ENCODE measurements around the gene EEFSEC. TPM values are rescaled to one million over a fixed set of nuclear protein-coding genes. Genes with fewer than 3 reads are reported as not detected.

Gene EEFSEC
- total RNA-seq, 2 experiments from 2014 or later, result 17.7 to 25.3 TPM

- H4K20me1 ChIP-seq (ENCODE audit: insufficient read depth, low read length), result no peaks in the 10 kb centered on the region
- CTCF ChIA-PET (ENCODE audit: unreplicated experiment), result interaction anchor here (0.7 kb wide), 1 partner anchor 73 kb away, joined by 5 read pairs; no protein-coding TSS in a partner anchor
- H3K9me3 ChIP-seq (ENCODE audit: low read length), result no peaks in the 10 kb centered on the region
- H3K27ac ChIP-seq (ENCODE audit: low read depth, low read length, poor library complexity, severe bottlenecking), result no peak overlapping the region
- H3K79me2 ChIP-seq (ENCODE audit: insufficient read depth, low read depth, low read length), result no peaks in the 10 kb centered on the region
- POLR2A ChIA-PET, result no interaction called here
- no TSS peak for BruUV-seq (replicated peaks)
- no peaks in the 10 kb centered on the region for H3K36me3 ChIP-seq (ENCODE audit: insufficient read depth, low read length)
- intact Hi-C loops (cut with micrococcal nuclease; ENCODE audit: unreplicated experiment), result loop anchor here (10.0 kb wide), 1 partner anchor 235 kb away; no protein-coding TSS in a partner anchor
- no peak overlapping the region for H3K4me2 ChIP-seq (ENCODE audit: low read length)
- no peak overlapping the region for H2AFZ ChIP-seq (ENCODE audit: low read length)
- no peaks in the 10 kb centered on the region for H3K4me1 ChIP-seq (ENCODE audit: insufficient read depth, low read length, poor library complexity, severe bottlenecking)
- no peak overlapping the region for H3K4me3 ChIP-seq (ENCODE audit: low read depth, low read length, poor library complexity, severe bottlenecking)
- H3K9me2 ChIP-seq (ENCODE audit: insufficient read depth, low read length), result no peaks in the 10 kb centered on the region
- no peak for TF ChIP-seq EZH2phosphoT487 (IDR thresholded peaks at IDR 0.05; ENCODE audit: borderline replicate concordance, low read depth, low read length)
- TF ChIP-seq CTCF (conservative IDR thresholded peaks at IDR 0.05; ENCODE audit: low read length), result no peak
- no peak for DNase-seq (ENCODE audit: low spot score)
These were observed 176.4 kb downstream of the EEFSEC start for GRCh38 chr3:128329491-128330213.

GRCh38 chr3:128330214-128330842 is 177.0 kb downstream of the EEFSEC start:
- H3K36me3 ChIP-seq (ENCODE audit: insufficient read depth, low read length), result no peaks in the 10 kb centered on the region
- H3K79me2 ChIP-seq (ENCODE audit: insufficient read depth, low read depth, low read length), result no peaks in the 10 kb centered on the region
- ChIA-PET CTCF (ENCODE audit: unreplicated experiment) (no interaction called here), POLR2A (interaction anchor here (0.5 kb wide), 1 partner anchor 214 kb away, joined by 3 read pairs; no protein-coding TSS in a partner anchor)
- no peak overlapping the region for H3K27ac ChIP-seq (ENCODE audit: low read depth, low read length, poor library complexity, severe bottlenecking)
- H3K9me3 ChIP-seq (ENCODE audit: low read length), result no peaks in the 10 kb centered on the region
- no TSS peak for BruUV-seq (replicated peaks)
- H3K4me1 ChIP-seq (ENCODE audit: insufficient read depth, low read length, poor library complexity, severe bottlenecking), result no peaks in the 10 kb centered on the region
- H2AFZ ChIP-seq (ENCODE audit: low read length), result no peak overlapping the region
- intact Hi-C loops (cut with micrococcal nuclease; ENCODE audit: unreplicated experiment), result no loop called here
- no peak overlapping the region for H3K4me2 ChIP-seq (ENCODE audit: low read length)
- H3K4me3 ChIP-seq (ENCODE audit: low read depth, low read length, poor library complexity, severe bottlenecking), result no peak overlapping the region
- no peaks in the 10 kb centered on the region for H3K9me2 ChIP-seq (ENCODE audit: insufficient read depth, low read length)
- no peaks in the 10 kb centered on the region for H4K20me1 ChIP-seq (ENCODE audit: insufficient read depth, low read length)
- TF ChIP-seq EZH2phosphoT487 (IDR thresholded peaks at IDR 0.05; ENCODE audit: borderline replicate concordance, low read depth, low read length) (no peak), CTCF (conservative IDR thresholded peaks at IDR 0.05; ENCODE audit: low read length) (no peak)
- no peak for DNase-seq (ENCODE audit: low spot score)

All from OCI-LY7 (cell line).